SK-N-SH (cell line): Measurements from ENCODE around the gene ZNF814. TPM values are rescaled to one million over a fixed set of nuclear protein-coding genes. Genes with fewer than 3 reads are reported as not detected.
A peak's percentile ranks its signal among the peaks of the same experiment; 100 is the strongest.

Source experiments
- CTCF ChIA-PET: fragments of 300-600, 350-600 bp; formaldehyde crosslinking; extraction: SDS; loops from one replicate; lab custom pipeline; 2021; lab: Yijun Ruan, JAX
- POLR2A ChIA-PET: fragments of 350-600 bp; sonication (Branson Sonifier 250); formaldehyde crosslinking; extraction: SDS; loops from one replicate; lab custom pipeline; 2020; ENCODE audit warnings: antibody characterized with exemption, inconsistent platforms; lab: Yijun Ruan, JAX
- DNase-seq: peaks from one replicate; pipeline ENCODE4 v3.0.0; 2012
- H2AFZ ChIP-seq: fragments of 200-600 bp; sonication (generic); 2 replicates; pipeline ENCODE4 v1.8.1; 2016; ENCODE audit warnings: antibody characterized with exemption, mild to moderate bottlenecking, low read depth
- H3F3A ChIP-seq: fragments of 200-600 bp; sonication (generic); replicated peaks from 2 replicates; pipeline ENCODE3; 2016; ENCODE audit warnings: antibody characterized with exemption, mild to moderate bottlenecking; ENCODE audit not compliant: insufficient read depth
- H3K27ac ChIP-seq, 2 experiments: fragments of 200-500 bp in 1 of 2; fragments of 200-600 bp in 1 of 2; sonication (Bioruptor generic) in 1 of 2; sonication (generic), shearing (Covaris generic) in 1 of 2; 2 replicates each; pipeline versions ENCODE4 v1.5.1 to v1.6.1; 2014 to 2016; ENCODE audit warnings: low read depth in 2 of 2, inconsistent platforms in 1 of 2, low read length in 1 of 2, mild to moderate bottlenecking in 1 of 2, mixed read lengths in 1 of 2
- H3K27me3 ChIP-seq: fragments of 200-600 bp; sonication (generic), shearing (Covaris generic); 2 replicates; pipeline ENCODE4 v1.6.1; 2016; ENCODE audit warnings: mixed run types; ENCODE audit not compliant: insufficient read depth
- H3K36me3 ChIP-seq, 2 experiments: fragments of 200-500 bp in 1 of 2; fragments of 200-600 bp in 1 of 2; sonication (Bioruptor generic) in 1 of 2; sonication (generic) in 1 of 2; replicated peaks in 1 of 2; 2 replicates each; pipeline versions ENCODE3 to v1.5.1; 2014 to 2016; ENCODE audit warnings: low read length in 1 of 2, mild to moderate bottlenecking in 1 of 2; ENCODE audit not compliant: insufficient read depth in 2 of 2, control insufficient read depth in 1 of 2
- H3K4me1 ChIP-seq, 2 experiments: fragments of 200-500 bp in 1 of 2; fragments of 200-600 bp in 1 of 2; sonication (Bioruptor generic) in 1 of 2; sonication (generic), shearing (Covaris generic) in 1 of 2; 2 replicates each; pipeline versions ENCODE4 v1.5.1 to v1.6.1; 2014 to 2016; ENCODE audit warnings: low read depth in 1 of 2, low read length in 1 of 2, mixed run types in 1 of 2; ENCODE audit not compliant: insufficient read depth in 2 of 2, control insufficient read depth in 1 of 2
- H3K4me2 ChIP-seq: fragments of 200-600 bp; sonication (generic), shearing (Covaris generic); 2 replicates; pipeline ENCODE4 v1.6.1; 2017; ENCODE audit warnings: mixed run types
- H3K4me3 ChIP-seq, 2 experiments: fragments of 200-500 bp in 1 of 2; fragments of 200-600 bp in 1 of 2; sonication (Bioruptor generic) in 1 of 2; sonication (generic), shearing (Covaris generic) in 1 of 2; 2 replicates each; pipeline versions ENCODE4 v1.5.1 to v1.8.1; 2014 to 2016; ENCODE audit warnings: low read depth in 2 of 2, inconsistent platforms in 1 of 2, low read length in 1 of 2, mild to moderate bottlenecking in 1 of 2, mixed read lengths in 1 of 2, moderate library complexity in 1 of 2
- H3K79me2 ChIP-seq: fragments of 200-600 bp; sonication (generic); 2 replicates; pipeline ENCODE4 v1.8.1; 2017; ENCODE audit warnings: mild to moderate bottlenecking; ENCODE audit not compliant: insufficient read depth
- H3K9ac ChIP-seq: fragments of 200-600 bp; sonication (generic); 2 replicates; pipeline ENCODE4 v1.6.1; 2017; ENCODE audit warnings: mixed run types
- H3K9me2 ChIP-seq: fragments of 200-600 bp; sonication (generic); 2 replicates; pipeline ENCODE4 v1.6.1; 2017; ENCODE audit warnings: mixed run types
- H3K9me3 ChIP-seq: fragments of 200-600 bp; sonication (generic); 2 replicates; pipeline ENCODE4 v1.6.1; 2017; ENCODE audit warnings: mixed run types, mild to moderate bottlenecking, moderate library complexity
- H4K20me1 ChIP-seq: fragments of 200-600 bp; sonication (generic); 2 replicates; pipeline ENCODE4 v1.6.1; 2017; ENCODE audit warnings: mild to moderate bottlenecking, mixed run types; ENCODE audit not compliant: insufficient read depth
- CHD2 ChIP-seq: fragments of 150-350 bp; IDR thresholded peaks from 2 replicates; pipeline ENCODE4 v1.6.1; 2018; ENCODE audit warnings: low read length; ENCODE audit not compliant: partially characterized antibody
- ELF1 ChIP-seq: IDR thresholded peaks from 2 replicates; pipeline ENCODE4 v1.4.0; 2012
- FOXJ3 ChIP-seq: sonication (generic); formaldehyde crosslinking; IDR thresholded peaks from 2 replicates; pipeline ENCODE4 v1.5.1; 2020; ENCODE audit warnings: mild to moderate bottlenecking, missing genetic modification reagents
- GABPA ChIP-seq: IDR thresholded peaks from 2 replicates; pipeline ENCODE4 v1.4.0; 2012; ENCODE audit warnings: low read depth, mild to moderate bottlenecking
- GATA2 ChIP-seq: sonication (generic); formaldehyde crosslinking; IDR thresholded peaks from 2 replicates; pipeline ENCODE4 v1.5.0; 2020; ENCODE audit warnings: mild to moderate bottlenecking, missing genetic modification reagents
- IRF3 ChIP-seq: fragments of 150-350 bp; IDR thresholded peaks from 2 replicates; pipeline ENCODE4 v1.6.1; 2016; ENCODE audit warnings: mild to moderate bottlenecking, low read depth, low read length
- MAX ChIP-seq: IDR thresholded peaks from 2 replicates; pipeline ENCODE4 v1.4.0; 2012; ENCODE audit warnings: low read depth
- MXI1 ChIP-seq: IDR thresholded peaks from 2 replicates; pipeline ENCODE4 v1.6.1; 2012; ENCODE audit warnings: mild to moderate bottlenecking, low read depth, low read length, improper control_type of control experiment
- NFIC ChIP-seq: IDR thresholded peaks from 2 replicates; pipeline ENCODE4 v1.4.0; 2012; ENCODE audit warnings: borderline replicate concordance
- NRF1 ChIP-seq: IDR thresholded peaks from 2 replicates; pipeline ENCODE4 v1.6.1; 2012; ENCODE audit warnings: low read depth, mild to moderate bottlenecking, low read length
- PBX3 ChIP-seq: IDR thresholded peaks from 2 replicates; pipeline ENCODE4; 2012
- POLR2AphosphoS5 ChIP-seq: IDR thresholded peaks from 2 replicates; pipeline ENCODE4 v1.6.1; 2012; ENCODE audit warnings: low read depth, low read length
- RAD21 ChIP-seq: IDR thresholded peaks from 2 replicates; pipeline ENCODE4 v1.6.1; 2012; ENCODE audit warnings: mild to moderate bottlenecking, low read length
- RFX5 ChIP-seq: IDR thresholded peaks from 2 replicates; pipeline ENCODE4 v1.6.1; 2012; ENCODE audit warnings: mild to moderate bottlenecking, improper control_type of control experiment, low read length
- SIN3A ChIP-seq: IDR thresholded peaks from 2 replicates; pipeline ENCODE4 v1.6.1; 2012; ENCODE audit warnings: low read depth, mild to moderate bottlenecking, low read length, moderate library complexity, borderline replicate concordance
- SMC3 ChIP-seq: IDR thresholded peaks from 2 replicates; pipeline ENCODE4 v1.6.1; 2012; ENCODE audit warnings: low read depth, low read length, improper control_type of control experiment
- TCF12 ChIP-seq: IDR thresholded peaks from 2 replicates; pipeline ENCODE4 v1.4.0; 2012
- TEAD4 ChIP-seq: IDR thresholded peaks from 2 replicates; pipeline ENCODE4 v1.4.0; 2012; ENCODE audit warnings: mild to moderate bottlenecking, borderline replicate concordance; ENCODE audit not compliant: insufficient read depth
- YY1 ChIP-seq: IDR thresholded peaks from 2 replicates; pipeline ENCODE4 v1.4.0; 2012; ENCODE audit warnings: low read depth, mild to moderate bottlenecking
- WGBS: methylation state at CpG from one replicate; pipeline ENCODE4 v1.1.6; 2017; ENCODE audit warnings: low lambda C conversion rate; 5-methylcytosine and 5-hydroxymethylcytosine counted together
- polyA plus RNA-seq, 3 experiments: library from polyadenylated mRNA; depleted of rRNA; stranded (reverse); fragments of >200 nt; gene quantifications; 2 replicates each; pipeline ENCODE4 v1.2.3, GENCODE V29; 2012

The ZNF814 gene
- polyA plus RNA-seq, 1 of the 3 experiments (the other 2 are of a cell fraction): 4.3 TPM

- CTCF ChIA-PET: interaction anchor here (1.0 to 1.8 kb wide), 3 partner anchors 10 to 336 kb away, joined by 5 read pairs; partner anchors contain the start of gene ZNF587B
- peak; percentile 89 for DNase-seq
Measured at GRCh38 chr19:57819475-57820148, 69.2 kb downstream of the ZNF814 start.

More at GRCh38 chr19:57819475-57820148, 69.2 kb downstream of the ZNF814 start:
- H3K27ac ChIP-seq: peak overlapping the region; percentile 66 to 69
- no peaks in the 10 kb centered on the region for H3K9me2 ChIP-seq
- peak overlapping the region; percentile 88 for H3K4me2 ChIP-seq
- H3K27me3 ChIP-seq: no peaks in the 10 kb centered on the region
- WGBS: 0% methylated on average over 17 of the region's 44 CpGs
- peak overlapping the region; percentile 91 for H3K9ac ChIP-seq
- H3K9me3 ChIP-seq: no peaks in the 10 kb centered on the region
- peaks cover 0 to 6% of the 10 kb centered on the region in 2 experiments; a peak in 2 of 4 replicates for H3K4me1 ChIP-seq
- H3K36me3 ChIP-seq: peaks cover 0 to 3% of the 10 kb centered on the region in 2 experiments
- no peaks in the 10 kb centered on the region for H3F3A ChIP-seq
- H3K4me3 ChIP-seq: peak overlapping the region; percentile 92 to 98
- peak overlapping the region; percentile 95 for H2AFZ ChIP-seq
- H4K20me1 ChIP-seq: 0 out of 2 replicates have a peak, but pooled peaks cover 3% of the 10 kb centered on the region
- POLR2A ChIA-PET: interaction anchor here (0.9 kb wide), 1 partner anchor 25 kb away, joined by 3 read pairs; no protein-coding TSS in a partner anchor
- peaks cover 54% of the 10 kb centered on the region for H3K79me2 ChIP-seq
- TF ChIP-seq GABPA (peak; percentile 94), TCF12 (no peak), GATA2 (peak; percentile 16; the same call in 1 of the 2 replicates), SIN3A (peak; percentile 84; the same call in 1 of the 2 replicates), PBX3 (peak; percentile 98), YY1 (peak; percentile 26; the same call in 1 of the 2 replicates), MAX (peak; percentile 95), RFX5 (no peak), MXI1 (peak; percentile 99), RAD21 (peak; percentile 26; the same call in 1 of the 2 replicates), NRF1 (peak; percentile 42; the same call in 1 of the 2 replicates), POLR2AphosphoS5 (peak; percentile 86), FOXJ3 (CRISPR knock-in tag) (no peak), IRF3 (peak; percentile 44; the same call in 1 of the 2 replicates), TEAD4 (no peak), SMC3 (no peak), ELF1 (peak; percentile 90), NFIC (no peak), CHD2 (peak; percentile 88)
- TF ChIP-seq, all 33 proteins: peak for 13
